Left kidney (tissue), 8 donors: ENCODE measurements around the gene WASHC1. TPM values are rescaled to one million over a fixed set of nuclear protein-coding genes. Genes with fewer than 3 reads are reported as not detected.
A peak's percentile ranks its signal among the peaks of the same experiment; 100 is the strongest.
"Not testable (repeated sequence)": the region's sequence is repeated elsewhere in the genome, so short reads cannot be mapped to it uniquely, and the experiment has no call there.

Experiments
- DNase-seq: peaks from one replicate; pipeline ENCODE4 v3.0.0-alpha.2; 2013
- long read RNA-seq, 8 donors: transcript quantifications; one replicate each; lab custom pipeline, GENCODE V29; 2026
- polyA plus RNA-seq: library from polyadenylated mRNA; unstranded; fragments of 120-200 nt; gene quantifications from one replicate; pipeline ENCODE4 v1.2.1, GENCODE V29; 2013; ENCODE audit not compliant: insufficient read length

WASHC1 gene, protein sequence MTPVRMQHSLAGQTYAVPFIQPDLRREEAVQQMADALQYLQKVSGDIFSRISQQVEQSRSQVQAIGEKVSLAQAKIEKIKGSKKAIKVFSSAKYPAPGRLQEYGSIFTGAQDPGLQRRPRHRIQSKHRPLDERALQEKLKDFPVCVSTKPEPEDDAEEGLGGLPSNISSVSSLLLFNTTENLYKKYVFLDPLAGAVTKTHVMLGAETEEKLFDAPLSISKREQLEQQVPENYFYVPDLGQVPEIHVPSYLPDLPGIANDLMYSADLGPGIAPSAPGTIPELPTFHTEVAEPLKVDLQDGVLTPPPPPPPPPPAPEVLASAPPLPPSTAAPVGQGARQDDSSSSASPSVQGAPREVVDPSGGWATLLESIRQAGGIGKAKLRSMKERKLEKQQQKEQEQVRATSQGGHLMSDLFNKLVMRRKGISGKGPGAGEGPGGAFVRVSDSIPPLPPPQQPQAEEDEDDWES
- polyA plus RNA-seq = 33.2 TPM
- long read RNA-seq, donor 1, partial matches to known transcripts = 5 of 5 reads
- long read RNA-seq, donor 1, other reads (novel, unspliced or antisense) = 0 of 5 reads
- long read RNA-seq, donor 2, partial matches to known transcripts = 5 of 5 reads
- long read RNA-seq, donor 2, other reads (novel, unspliced or antisense) = 0 of 5 reads
- long read RNA-seq, donor 3 = 0 reads
- long read RNA-seq, donor 4 = 0 reads
- long read RNA-seq, donor 5, partial matches to known transcripts = 11 of 11 reads
- long read RNA-seq, donor 5, other reads (novel, unspliced or antisense) = 0 of 11 reads
- long read RNA-seq, donor 6 = 0 reads
- long read RNA-seq, donor 7 = 0 reads
- long read RNA-seq, donor 8 = 0 reads

DNA sequence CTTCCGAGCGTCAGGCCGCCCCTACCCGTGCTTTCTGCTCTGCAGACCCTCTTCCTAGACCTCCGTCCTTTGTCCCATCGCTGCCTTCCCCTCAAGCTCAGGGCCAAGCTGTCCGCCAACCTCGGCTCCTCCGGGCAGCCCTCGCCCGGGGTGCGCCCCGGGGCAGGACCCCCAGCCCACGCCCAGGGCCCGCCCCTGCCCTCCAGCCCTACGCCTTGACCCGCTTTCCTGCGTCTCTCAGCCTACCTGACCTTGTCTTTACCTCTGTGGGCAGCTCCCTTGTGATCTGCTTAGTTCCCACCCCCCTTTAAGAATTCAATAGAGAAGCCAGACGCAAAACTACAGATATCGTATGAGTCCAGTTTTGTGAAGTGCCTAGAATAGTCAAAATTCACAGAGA is at the start of gene WASHC1:
WASHC1 (minus strand) TSS at position 101 of the 400 bp plus-strand sequence. CDS start 4,457 bp downstream, outside the sequence.
- not testable (repeated sequence) for DNase-seq

DNA sequence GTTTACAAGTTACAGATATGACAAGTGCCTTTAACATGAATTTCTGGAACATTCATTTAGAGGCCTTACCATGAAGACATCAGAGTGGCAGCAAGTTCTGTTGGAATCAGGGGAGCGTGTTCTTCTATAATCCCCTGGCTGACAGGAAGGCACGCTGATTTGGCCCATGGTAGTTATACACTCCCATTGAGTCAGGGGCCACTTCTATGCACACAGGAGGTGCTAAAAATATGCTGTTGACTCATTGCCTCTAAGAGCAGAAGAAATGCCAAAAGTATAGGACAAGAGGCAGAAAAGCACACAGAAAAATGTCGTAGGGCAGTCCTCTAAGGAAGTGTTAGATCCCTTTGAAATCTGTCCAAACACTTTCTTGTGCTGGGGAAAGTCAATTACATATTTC is 49.1 kb upstream of the WASHC1 start:
- not testable (repeated sequence) for DNase-seq

DNA sequence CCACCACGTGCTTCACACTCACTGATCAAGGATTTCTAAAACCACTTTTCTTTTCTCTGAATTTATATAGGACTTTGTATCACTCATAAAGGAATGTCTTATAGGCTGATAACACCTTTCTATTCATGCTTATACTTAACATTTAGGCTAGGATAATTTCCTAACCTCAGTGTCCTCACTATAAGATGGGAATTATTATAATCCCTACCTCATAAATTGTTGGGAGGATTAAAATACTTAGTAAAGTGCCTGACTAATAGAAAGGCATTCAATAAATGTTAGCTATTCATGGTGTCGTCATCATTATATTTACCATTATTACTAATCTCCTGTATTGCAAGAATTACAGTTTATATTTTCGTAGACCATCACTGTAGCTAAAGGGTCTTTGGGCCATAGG is 47.1 kb upstream of the WASHC1 start:
- DNase-seq = not testable (repeated sequence)

DNA sequence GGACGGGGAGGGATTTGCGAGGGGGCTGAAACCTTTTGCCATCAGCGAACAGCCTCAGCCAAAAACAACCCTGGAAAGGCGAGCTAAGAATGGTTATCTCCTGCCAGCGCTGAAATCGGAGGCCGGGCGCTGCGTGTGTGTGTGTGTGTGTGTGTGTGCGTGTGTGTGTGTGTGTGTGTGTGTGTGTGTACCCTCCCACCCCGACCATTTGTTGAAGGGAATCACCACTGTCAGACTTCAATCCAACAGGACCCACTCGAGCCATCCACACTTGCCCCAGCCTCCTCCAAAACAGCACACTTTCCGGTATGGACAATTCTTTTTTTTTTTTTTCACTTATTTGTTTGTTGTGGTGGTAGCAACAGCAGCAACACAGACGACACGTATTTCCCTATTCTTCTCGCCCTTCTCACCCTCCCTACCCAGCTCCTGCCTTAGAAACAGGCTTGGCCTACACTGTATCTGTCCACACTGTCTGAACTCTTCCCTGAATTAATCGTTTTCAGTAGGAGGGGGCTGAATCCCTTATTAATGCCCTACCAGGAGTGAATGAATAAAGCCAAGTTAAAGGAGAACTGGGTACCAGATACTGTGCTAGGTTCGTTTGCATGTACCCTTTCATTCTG is 44.8 kb upstream of the WASHC1 start:
- DNase-seq = not testable (repeated sequence)

DNA sequence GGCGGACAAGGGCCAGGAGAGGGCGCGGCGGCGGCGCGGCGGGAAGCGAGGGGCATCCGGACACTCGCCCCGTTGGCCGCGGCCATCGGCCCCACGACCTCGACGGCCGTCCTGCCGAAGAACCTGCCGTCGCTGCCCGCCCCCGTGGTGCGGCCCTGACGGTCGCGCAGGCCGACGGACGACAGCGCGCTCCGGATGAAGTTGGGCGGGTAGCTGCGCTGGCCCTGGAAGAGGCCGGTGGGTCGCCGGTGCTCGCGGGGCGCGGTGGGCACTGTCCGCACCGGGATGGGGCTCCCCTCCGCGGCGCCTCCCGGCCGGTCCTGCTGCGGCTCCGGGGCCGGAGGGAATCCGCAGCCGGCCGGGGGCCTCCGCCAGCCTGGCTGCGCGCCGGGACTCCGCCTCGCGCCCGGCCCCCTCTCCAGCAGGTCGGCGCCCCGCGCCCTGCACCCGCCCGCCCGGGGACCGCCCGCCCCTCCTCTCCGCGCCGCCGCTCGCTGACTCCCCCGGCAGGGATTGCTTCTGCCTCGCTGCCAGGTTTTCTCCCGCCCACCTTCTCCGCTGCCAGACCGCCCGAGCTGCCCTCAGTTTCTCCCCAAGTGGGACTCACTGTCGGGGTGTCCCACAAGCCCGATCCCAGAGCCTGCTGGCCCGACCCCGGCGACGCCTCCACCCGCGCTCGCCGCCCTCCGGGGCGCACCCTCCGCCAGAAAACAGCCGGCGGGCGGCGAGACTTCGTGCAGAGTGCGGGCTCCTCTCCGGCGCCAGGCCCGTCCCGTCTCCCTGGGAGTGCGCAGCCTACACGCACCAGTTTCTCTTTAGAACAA is 44.0 kb upstream of the WASHC1 start:
- DNase-seq = peak; percentile 14

DNA sequence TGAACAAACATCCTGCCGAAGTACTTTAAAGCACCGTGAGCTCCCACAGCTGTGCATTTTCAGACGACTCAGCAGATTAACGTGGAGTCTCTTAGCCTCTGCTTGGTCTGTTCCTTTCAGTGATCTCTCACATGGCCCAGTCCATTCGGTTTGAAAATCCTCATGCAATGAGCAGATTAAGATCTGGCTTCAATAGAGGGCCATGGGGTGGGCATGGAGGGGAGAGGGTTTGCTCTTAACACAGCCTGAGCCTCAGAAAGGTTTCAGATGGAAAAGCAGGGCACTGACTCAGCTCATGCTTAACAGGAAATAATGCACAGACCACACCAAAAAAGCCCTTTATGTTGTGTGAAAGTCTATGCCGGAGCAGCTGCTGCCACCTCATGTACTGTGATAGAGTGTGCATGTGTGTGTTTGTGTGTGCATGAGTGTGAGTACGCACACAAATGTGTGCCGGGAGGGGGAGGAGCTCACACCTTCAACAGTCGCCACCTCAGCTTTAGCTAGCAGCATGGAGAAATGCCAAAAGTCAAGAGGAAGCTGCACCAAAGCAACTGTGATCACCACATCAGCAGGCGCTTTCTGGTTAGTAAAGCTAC is 33.9 kb upstream of the WASHC1 start:
- DNase-seq = not testable (repeated sequence)

DNA sequence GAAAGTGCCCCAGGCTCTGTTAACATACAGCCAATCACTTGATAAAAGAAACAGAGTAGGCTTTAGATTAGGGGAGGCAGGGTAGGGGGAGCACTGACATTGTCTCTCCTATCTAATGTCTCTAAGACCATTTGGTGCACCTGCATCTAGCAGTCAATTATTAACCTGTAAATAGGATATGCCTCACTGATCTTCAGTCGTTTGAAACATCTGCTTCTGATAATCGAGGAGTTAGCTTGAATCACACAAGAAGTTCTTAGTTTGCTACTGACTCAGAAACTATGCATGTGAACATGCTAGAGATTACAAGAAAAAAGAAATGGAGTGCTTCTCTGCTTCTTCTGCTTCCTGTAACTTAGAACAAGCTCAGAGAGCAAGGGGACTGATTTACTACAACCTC is 23.4 kb upstream of the WASHC1 start:
- DNase-seq = peak; percentile 20

DNA sequence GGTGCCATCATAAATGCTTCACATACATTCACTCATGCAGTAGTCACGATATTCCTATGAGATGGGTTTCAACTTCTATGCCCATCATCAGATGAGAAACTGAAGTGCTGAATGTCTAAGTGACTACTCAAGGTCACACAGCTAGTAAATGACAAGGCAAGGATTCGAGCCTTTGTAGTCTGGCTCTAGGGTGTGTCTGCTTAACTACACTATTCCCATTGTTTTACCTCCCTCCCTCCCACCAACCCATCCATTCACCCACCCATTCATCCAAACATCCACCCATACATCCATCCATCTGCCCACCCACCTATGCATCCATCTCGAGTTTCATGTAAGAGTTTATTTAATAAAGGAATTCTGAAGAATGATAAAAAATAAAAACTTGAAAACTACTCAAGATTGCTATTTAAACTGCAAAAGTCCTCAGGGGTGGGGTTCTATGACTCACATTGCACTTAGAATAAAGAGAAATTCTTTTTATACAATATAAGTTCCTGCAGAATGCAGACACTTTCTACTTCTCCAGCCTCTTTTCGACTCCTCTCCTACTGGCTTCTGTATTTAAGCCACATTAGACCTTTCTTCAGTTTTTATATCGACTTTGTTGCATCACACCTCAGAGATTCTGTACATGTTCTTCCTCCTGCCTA is 19.1 kb upstream of the WASHC1 start:
- DNase-seq = not testable (repeated sequence)

DNA sequence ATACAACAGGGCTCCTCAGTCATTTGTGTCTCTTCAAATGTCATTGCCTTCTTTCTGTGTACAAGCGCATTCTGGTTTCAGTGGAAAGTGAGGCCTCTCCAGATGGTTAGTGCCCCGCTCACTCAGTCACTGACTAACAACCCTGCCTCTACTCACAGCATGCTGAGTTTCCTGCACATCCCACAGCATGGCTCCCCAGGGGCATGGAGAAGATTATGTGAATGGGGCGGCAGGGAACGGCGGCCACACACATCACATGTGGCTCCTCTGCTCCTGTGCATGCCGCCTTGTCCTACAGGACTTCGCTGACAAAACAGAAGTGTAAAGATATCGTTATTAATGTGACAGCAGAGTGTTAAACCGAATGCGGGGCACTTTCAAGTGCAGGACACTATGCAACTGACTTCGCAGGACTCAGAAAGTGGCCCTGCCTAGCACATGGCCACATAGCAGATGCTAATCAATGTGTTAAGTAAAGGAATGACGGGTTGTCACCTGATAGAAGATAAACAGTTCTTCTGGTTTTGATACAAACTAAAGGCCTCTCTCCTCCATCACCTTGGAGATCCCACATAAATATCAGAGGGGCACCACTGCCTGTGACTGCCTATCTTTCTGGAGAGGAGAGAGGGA is 17.5 kb upstream of the WASHC1 start:
- not testable (repeated sequence) for DNase-seq

DNA sequence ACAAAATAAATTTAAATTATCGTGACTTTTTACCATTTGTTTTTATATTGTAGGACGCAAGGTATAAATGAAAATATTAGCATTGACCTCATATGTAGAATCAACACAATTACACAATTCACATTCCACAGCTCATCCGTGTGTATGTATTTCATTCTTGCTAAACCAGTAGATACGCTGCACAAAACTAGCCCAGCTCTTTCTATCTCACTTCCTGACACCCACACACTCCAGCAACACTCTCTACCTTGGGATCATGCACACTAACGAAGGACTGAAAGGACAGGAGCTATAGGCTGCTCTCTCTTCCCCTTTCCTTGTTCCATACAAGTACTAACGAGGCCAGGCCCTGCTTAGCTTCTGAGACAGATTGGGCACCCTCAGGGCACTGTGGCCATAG is 16.9 kb upstream of the WASHC1 start:
- not testable (repeated sequence) for DNase-seq

DNA sequence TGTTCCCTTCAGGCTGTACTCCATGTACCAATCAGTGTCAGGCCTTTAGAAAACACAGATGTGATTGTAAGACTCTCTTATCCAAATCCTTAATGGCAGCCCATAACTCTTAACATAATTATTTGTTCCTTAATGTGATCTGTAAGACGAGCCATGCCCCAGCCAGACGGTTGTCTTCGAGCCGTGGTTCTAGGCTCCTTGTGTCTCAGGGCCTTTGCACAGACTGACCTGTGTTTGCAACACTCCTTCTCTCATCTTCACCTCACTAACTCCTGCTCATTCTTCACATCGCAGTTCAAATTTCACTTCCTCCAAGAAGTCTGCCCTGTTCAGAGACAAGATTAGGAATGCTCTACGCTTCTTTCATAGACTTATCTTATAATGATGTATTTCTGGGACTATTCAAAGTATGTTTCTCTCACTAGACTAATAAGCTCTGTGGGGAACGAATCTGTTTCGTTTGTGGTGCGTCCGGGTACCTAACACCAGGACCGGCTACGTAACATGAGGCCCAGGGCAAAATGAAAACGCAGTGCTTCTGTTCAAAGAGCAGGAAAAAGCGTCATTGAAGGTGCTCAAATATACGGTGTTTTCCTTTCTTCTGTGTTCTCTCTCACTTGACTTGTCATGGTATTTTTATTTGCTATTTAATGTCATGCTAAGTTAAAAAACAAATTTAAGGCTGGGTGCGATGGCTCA is 16.1 kb upstream of the WASHC1 start:
- not testable (repeated sequence) for DNase-seq

DNA sequence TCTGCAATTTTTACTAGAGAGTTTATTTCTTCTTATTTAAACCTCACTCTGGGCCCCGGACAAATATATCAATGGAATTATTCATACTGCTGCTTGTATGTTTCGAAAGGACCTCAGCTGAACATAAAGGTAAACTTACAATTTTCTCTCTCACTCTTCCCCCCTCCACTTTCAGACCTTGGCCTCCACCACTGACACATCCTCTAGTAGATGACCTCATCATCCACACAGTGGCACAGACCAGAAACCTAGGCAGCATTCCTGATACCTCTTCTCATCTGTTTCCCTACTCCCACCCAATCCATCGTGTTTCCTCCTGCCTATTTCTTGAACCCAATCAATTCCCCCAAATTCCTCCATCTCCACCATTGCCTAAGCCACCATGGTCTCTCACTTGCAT is 15.2 kb upstream of the WASHC1 start:
- not testable (repeated sequence) for DNase-seq

DNA sequence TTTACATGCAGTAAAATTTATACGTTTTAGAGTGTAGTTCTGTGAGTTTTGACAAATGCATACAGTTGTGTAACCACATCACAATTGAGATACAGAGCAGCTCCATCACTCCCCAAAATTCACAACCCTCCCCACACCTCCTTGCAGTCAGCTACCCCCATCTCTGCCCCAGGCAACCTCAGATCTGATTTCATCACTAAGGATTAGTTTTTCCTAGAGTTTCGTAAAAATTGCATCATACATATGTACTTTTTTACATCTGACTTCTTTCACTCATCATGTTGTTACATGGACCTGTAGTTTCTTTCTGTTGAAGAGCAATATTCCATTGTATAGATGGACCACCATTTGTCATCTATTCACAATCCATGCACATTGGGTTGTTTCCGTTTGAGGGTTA is 14.4 kb upstream of the WASHC1 start:
- DNase-seq = not testable (repeated sequence)

DNA sequence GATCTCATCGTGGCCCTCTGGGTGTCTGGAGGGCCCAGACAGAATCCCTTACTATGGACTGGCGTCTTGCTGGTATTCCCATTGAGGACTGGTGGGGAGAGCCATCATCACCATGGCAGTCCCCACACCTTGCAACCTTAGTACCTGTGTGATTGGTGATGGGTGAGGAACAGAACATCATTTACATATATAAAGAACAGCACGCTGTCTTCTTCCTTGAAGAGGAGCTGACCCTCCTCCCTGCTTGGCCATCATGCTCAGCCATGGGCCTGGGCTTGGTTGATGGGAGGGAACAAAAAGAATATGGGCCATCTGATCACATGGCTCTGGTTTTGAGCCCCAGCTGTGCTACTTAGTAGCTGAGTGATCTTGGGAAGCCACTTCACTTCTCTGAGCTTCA is 13.9 kb upstream of the WASHC1 start:
- not testable (repeated sequence) for DNase-seq

DNA sequence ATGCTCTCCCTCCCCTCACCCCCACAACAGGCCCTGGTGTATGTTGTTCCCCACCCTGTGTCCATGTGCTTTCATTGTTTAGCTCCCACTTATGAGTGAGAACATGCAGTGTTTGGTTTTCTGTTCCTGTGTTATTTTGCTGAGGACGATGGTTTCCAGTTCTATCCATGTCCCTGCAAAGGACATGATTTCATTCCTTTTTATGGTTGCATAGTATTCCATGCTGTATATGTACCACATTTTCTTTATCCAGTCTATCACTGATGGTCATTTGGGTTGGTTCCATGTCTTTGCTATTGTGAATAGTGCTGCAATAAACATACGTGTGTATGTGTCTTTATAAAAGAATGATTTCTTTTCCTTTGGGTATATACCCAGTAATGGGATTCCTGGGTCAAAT is 12.6 kb upstream of the WASHC1 start:
- DNase-seq = not testable (repeated sequence)

DNA sequence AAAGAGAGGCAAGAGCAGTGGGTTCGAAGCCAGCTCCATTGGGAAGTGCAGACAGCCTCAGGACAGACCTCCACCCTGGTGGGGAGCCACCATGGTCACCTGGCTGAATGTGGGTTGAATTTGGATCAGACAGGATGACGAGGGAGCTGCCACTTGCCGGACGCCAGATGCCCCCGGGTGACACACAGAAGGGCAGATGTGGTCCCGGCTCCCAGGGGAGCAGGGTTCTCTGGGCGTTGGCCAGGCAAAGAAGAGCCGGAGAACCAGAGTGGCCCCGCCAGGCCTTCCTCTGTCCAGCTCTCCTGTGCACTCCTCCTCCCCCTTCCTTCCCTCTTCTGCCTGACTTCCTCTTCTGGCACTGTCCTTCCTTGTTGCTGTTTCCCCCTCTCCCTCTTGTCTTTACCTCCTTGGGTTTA is 12.0 kb upstream of the WASHC1 start:
- not testable (repeated sequence) for DNase-seq

DNA sequence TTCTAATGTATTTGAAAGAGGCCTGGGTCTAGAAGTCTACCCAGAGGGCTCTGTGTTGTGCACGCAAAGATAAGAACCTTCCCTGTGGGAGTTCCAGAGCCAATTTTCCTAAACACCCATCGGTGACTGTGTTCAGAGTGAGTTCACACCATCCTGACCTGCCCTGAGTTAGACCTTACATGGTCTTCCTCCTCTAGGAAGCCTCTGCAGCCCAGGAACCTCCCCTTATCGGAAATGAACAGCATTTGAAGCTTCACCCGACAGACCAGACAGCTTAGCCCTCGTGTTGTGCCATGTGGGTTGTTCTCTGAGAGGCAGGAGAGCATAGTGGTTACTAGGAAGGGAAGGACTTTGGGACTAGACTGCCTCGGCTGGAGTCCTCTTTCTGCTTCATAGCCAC is 3.1 kb upstream of the WASHC1 start:
- DNase-seq = not testable (repeated sequence)

DNA sequence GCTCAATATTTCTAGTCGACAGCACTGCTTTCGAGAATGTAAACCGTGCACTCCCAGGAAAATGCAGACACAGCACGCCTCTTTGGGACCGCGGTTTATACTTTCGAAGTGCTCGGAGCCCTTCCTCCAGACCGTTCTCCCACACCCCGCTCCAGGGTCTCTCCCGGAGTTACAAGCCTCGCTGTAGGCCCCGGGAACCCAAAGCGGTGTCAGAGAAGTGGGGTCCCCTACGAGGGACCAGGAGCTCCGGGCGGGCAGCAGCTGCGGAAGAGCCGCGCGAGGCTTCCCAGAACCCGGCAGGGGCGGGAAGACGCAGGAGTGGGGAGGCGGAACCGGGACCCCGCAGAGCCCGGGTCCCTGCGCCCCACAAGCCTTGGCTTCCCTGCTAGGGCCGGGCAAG is 481 bp downstream of the WASHC1 start:
- DNase-seq = not testable (repeated sequence)

DNA sequence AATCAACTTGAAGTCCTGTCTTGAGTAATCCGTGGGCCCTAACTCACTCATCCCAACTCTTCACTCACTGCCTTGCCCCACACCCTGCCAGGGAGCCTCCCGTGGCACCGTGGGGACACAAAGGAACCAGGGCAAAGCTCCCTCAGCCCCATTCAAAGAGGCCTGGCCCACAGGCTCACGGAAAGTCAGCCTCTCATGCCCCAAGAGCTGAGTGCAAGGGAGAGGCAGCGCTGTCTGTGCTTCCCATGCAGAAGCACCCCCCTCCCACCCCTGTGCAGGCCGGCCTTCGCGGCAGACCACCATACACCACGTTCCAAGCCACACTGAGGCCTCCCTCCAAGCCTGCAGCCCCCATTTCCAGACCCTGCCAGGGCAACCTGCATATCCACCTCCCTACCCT is 7.6 kb downstream of the WASHC1 start:
- not testable (repeated sequence) for DNase-seq
